NOMO-1 treated with dmso at 0.1 percent for 144 hours (cell line): ENCODE data around the gene CBARP.
A peak's percentile ranks its signal among the peaks of the same experiment; 100 is the strongest.

Source experiments
- DNase-seq: peaks from one replicate; lab custom pipeline; 2025; ENCODE audit not compliant: unreplicated experiment; lab: John Stamatoyannopoulos, UW

CBARP gene, protein sequence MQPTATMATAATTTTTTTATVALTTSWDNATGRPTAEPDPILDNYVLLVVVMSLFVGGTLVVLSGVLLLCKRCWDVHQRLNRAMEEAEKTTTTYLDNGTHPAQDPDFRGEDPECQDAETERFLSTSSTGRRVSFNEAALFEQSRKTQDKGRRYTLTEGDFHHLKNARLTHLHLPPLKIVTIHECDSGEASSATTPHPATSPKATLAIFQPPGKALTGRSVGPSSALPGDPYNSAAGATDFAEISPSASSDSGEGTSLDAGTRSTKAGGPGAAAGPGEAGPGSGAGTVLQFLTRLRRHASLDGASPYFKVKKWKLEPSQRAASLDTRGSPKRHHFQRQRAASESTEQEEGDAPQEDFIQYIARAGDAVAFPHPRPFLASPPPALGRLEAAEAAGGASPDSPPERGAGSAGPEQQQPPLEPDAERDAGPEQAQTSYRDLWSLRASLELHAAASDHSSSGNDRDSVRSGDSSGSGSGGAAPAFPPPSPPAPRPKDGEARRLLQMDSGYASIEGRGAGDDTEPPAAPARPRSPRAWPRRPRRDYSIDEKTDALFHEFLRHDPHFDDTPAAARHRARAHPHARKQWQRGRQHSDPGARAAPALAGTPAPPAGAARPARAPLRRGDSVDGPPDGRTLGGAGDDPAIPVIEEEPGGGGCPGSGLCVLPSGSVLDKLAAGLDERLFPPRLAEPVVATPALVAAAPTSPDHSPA

DNA sequence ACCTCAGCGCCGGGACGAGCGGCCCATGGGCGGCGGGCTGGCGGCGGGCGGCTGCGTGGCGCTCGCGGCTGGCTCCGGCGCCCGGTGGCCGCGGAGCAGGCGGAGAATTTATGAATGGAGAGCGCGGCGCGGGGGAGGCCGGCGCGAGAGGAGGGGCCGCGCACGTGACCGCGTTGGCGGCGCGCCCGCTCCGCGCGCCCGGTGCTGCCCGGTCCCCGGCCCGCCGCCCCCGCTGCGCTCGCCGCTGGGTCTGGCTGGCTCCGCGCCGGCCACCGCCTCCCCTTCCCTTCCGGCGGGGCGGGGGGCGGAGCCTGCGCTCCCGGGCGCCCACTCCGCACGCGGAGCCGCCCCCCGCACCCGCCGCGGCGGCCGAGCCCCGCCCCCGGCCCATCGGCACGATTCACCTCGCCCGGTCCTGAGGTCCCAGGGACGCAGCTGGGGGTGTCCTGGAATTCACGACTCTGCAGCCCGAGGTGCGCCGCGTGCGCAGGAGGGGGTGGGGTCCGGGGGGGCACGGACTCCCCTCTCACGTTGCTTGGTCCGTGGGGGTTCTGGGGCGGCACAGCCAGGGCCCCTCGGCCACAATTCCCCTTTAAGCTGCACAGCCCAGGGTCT, at the start of gene CBARP:
Gene CBARP (minus strand): TSS at position 252 of the 615 bp plus-strand sequence. CDS start 1,905 bp downstream, outside the sequence.
- no peak for DNase-seq

DNA sequence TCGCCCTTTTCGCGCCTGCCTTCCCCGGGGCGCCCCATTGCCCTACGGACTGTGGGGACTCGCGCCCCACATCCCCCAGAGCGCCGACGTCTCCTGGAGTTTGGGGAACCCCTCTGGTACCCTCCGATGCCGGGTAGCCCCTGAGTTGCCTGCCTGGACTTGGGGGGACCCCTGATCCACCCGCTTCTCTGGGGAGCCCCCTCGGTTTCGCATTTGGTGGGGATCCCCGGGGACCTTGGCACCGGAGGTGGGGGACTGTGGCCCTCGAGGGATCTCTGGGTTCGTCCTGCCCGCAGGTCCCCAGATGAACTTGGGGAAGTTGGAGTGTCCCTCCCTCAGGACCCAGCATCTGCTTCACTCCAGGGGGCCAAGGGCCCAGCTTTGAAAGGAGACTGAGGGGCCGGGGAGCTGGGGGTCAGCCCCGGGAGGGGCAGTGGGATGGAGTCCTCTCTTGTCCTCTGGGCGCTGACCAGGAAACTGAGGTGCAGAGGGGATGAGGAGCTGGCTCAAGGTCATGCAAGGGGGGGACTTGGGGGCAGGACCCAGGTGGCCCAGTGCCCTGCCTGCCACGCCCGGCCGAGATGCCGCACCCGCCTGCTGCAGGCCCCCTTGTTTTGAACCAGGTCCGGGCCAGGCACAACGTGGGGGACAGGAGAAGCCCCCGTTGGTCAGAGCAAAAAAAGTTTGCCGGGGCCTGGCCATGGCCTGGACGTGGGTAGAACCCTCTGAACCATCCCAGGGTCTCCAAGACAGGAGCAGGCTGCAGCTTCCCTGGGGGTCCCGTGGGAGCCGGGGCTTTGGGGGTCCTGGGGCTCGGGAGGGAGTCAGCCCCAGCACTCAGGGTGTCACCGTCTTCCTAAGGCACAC, 48.9 kb upstream of the CBARP start:
- DNase-seq = no peak

DNA sequence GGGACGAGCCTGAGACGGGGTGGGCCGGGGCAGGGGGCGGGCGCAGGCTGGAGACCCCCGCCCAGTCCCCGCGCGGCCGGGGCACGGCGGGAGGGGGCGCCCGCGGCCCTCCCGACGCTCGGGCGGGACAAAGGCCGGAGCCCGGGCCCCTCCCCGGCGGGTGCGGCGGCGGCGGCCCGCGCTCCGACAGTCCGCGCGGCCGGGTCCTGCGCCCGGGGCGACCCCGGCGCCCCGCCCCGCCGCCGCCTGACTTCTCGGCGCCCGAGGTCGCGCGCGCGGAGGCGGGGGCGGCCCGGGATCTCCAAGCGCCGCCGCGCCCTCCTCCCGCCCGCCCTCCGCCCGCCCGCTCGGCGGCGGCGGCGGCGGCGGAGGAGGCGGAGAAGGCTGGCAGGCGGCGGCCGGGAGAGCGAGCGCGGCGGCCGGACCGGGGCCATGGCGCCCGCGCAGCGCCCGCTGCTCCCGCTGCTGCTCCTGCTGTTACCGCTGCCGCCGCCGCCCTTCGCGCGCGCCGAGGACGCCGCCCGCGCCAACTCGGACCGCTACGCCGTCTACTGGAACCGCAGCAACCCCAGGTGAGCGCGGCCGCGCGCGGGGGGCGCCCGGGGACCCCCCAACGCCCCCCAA, 48.0 kb upstream of the CBARP start, which contains the start of gene EFNA2:
Gene EFNA2 (plus strand): TSS at position 137 of the 624 bp plus-strand sequence. CDS start 296 bp downstream, at position 433.
- DNase-seq = no peak

DNA sequence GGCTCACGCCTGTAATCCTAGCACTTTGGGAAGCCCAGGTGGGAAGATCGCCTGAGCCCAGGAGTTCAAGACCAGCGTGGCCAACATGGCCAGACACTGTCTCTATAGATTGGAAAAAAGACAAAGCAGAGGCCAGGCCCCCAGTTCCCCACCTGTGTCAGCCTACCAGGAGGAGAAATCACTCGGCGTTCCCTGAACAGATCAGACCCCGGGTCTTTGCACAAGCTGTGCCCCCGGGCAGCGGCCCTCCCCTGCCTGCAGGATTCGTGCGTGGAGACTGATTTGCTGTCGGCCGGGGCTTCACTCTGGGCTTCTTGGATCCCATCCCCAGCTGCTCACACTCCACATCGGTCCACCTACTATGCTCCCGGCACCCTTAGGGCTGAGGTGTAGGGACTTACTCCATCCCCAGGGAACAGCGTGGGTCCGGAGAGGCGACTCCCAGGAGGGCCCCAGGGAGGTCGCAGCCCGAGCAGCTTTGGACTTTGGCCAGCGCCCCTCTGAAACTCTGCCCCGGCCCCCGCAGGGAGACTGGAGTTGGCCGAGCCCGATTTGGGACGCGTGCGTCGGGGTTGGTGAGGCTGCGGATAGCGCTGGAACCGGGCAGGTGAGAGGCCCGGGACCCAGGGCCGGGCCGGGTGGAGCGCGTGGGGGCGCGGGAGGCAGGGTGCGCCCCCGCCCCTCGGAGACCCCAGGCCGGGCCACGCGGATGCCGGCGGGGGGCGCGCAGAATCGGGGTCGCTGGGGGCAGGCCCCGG, 47.4 kb upstream of the CBARP start:
- no peak for DNase-seq

DNA sequence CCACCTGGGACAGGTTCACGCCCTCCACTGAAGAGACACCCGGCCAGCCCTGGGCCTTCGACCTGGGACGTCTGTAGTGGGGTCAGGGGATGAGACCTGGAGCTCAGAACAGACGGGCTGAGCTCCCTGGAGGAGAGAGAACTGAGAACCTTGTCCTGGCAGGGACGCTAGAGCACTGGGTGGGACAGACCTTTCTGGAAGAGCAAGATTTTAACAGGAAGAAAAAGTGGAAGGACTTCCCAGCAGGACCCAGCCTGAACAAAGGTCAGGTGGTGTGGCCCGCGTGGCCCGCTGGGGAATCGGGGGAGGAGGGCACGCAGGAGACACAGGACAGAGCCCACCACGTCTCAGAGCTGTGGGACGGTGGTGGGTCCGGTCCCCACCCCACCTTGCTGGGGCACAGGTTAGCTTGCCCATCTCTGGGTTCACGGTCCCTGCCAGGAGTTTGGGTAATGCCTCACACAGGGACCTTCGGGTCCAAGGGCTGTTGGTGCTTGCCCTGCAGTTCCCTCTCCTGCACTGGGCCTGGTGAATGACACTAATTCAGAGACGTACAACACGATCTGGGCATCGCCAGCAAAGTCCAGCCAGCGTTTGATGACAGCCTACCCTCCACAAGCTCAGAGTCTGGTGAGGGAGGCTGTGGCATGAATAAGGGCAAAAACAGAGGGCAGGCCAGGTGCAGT, 46.6 kb upstream of the CBARP start:
- DNase-seq = no peak

DNA sequence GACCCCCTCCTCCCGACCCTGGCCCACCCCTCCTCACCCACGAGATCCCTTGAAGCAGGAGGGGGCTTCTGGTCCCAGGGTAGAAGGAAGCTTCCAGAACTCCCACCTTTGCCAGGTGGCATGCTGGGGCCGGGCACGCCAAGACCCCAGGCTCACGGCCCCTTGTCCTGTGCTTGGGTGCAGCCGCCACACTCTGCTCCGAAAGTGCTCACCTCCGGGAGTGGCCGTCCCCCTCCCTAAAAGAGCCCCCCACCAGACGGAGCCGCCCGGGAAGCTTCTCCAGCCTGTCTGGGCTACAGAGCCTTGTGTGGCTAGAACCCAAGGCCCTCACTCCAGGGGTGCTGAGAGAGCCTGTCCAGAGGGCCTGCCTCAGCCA, 46.1 kb upstream of the CBARP start:
- DNase-seq = no peak

DNA sequence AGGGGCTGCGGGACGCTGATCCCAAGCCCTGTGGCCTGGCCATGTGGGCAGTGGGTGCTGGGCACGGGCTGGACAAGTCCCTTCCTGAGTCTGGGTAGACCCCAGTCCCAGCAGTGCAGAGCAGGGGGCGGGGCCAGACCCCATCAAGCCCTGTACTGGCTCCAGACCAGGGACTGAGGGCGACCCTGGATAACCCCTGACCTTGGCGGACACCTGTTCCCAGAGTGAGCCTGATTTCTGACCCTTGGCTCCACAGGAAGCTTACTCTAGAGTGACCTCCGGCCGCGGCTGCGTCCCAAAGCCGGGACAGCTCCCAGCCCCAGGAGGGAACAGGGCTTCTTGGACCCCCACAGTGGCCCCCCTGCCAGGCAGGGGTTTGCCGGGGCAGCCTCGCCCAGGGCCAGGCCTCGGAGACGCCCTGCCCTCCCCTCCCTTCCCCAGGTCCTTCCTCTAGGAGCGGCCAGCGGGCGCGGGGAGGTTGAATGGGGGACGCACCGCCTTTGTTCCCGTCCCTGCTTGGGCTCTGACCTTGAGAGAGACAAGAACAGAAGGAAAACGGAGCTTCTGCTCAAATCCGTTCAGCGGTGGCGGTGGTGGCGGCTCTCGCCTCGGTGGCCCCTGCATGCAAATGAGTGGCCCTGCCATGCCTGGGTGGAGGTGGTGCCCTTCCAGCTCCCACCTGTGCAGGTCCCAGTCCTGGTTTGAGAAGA, 45.6 kb upstream of the CBARP start:
- DNase-seq = no peak

DNA sequence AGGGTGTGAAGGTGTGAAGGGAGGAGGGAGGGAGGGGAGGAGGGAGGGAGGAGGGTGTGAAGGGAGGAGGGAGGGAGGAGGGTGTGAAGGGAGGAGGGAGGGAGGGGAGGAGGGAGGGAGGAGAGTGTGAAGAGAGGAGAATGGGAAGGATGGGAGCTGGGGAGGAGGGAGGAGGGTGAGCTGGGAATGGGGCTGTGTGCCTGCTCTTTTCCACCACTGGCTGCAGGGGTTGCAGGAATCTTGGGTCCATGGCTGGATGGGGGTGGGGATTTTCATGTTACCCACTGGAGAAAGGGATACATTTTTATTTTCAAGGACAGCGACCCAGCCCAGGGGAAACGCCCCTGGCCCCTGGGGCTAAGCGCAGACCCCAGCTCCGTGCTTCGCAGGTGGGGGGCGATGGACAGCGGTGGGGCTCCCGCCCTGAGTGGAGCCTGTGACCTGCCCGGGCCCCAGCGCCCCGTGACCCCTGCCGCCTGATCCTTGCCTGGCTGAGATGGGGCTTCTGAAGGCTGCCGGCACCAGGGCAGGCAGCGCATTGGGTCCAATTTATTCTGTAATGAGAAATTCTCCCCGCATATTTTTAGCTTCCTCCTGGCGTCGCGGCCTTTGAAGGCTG, 44.9 kb upstream of the CBARP start:
- DNase-seq = no peak

DNA sequence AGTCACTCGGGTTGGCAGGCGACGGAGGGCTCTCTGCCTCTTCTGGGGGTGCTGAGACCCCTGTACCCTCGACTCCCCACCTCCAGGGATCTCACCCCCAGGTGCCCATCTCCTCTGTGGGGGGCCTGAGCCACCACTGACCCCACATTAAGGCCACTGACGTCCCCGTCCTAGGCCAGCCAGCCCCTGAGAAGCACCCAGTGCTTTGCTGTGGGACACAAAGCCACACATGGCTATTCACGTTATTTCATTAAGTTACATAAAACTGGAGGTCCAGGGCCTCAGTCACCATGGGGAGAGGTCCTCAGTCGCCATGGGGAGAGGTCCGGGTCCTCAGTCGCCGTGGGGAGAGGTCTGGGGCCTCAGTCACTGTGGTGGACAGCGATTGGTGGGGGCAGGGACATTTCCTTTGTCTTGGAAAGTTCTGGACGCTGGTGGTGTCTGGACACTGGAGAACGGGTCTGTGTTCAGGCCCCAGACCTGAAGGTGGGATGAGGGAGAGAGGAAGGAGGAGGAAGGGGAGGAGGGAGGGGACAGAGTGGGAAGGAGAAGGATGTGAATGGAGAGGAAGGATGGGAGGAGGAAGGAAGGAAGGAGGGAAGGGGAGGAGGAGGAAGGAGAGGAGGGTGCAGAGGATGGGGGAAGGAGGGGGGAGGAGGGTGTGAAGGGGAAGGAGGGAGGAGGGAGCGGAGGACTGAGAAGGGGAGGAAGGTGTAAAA, 43.9 kb upstream of the CBARP start:
- DNase-seq = no peak

DNA sequence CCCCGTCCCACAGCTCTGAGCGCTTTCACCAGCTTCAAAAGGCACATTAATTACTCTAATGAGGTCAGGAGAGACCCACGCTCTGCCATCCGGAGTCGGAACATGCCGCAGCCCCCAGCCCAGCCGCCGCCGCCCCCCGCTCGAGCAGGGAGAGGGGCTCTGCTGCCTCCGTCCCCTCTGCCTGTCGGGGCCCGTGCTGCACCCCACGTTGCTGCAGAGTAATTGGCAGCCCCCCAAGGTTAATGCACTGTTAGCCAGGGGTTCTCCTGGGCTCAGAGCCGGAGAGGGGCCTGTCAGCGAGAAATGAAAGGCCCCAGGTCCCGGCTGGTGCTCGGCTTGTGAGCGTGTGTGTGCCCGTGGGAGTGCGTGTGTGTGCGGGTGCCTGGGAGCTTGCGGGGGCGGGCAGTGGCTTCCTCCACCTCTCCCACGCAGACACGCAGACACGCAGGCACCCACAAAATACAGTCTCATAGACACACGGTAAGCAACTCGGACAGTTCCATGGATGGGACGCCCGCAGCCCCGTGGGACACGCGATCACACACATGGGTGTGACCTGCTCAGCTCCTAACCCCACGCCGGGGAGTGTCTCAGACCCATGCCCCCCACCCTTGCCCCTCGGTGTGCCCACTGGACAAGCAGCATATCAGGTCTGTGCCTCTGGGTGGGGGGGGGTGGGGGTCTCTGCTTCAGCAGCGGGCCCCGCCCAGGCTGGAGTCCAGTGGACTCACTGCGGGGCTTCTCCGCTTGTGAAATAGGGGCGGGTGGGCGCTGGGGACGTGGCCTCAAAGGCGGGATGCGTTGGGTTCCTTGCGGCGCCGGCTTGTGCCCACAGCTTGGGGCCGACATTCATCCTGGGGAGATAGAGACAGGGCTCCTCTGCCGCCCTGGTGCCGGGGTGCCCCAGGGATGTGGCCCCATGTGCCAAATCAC, 43.1 kb upstream of the CBARP start:
- no peak for DNase-seq

DNA sequence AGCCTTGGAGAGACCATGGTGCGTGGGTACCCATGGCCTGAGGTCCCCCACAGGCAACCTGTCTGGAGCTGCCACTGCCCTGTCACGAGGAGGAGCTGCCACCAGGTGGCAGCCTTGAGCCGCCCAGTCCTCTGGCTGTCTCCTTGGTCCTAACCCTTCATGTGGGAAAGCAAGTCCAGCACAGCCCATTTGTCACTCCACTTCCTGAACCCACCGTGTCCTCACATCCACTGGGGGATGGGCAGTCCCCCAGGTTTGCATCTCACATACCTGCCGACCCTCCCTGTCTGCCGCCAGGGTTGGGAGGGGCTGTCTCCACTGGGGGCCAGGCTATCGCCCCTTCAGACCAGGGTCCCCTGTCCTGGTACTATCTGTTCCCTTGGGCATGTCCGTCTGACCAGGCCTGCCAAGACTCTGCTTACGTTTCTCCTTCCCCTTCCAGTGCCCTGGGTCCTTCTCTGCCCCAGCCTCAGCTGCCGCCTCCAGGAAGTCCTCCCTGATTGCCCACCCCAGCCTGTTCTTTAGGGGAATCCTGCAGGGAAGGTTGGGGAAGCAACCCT, 42.1 kb upstream of the CBARP start:
- DNase-seq = peak; percentile 50

DNA sequence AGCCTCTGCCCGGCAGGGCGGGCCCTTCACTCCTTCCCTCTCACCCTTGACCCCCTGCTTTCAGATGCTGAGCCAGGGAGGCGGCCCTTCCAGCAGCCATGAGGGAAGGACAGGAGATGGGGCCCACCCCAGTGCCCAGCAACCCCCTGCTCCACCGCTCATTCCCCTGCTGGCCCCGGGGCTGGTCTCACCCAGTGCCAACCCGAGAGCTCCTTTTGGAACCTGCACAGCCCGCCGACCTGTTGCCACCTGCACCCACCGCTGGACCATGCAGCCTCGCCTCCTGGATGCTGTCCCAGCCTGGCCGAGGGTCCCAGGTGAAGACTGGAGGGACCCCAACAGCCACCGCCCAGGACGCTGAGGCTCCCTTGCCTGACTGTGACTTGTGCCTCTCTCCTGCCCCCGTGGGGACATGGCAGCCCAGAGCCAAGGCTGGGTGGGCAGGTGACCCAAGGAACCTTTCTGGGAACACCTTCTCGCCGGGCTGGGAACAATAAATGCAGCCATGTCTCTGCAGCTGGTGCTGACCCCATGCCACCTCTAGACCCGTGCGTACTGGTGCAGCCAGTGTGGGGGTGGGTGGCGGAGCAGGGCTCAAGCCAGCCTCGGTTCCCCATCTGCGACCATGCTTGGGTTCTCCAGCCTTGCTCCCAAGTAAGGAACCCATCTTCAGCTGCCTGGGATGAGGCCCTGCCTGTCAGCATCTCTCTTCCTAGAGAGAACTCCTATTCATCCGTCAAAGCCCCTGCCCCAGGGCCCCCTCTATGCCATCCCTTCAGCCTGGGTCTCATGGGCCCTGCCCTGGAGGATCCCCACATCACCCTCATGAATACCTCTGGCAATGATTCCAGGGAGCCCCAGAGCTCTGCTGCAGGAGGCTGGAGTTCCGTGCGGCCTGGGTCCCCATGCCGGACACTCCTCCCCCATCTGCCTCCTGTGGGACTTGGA, 41.2 kb upstream of the CBARP start:
- DNase-seq = no peak

DNA sequence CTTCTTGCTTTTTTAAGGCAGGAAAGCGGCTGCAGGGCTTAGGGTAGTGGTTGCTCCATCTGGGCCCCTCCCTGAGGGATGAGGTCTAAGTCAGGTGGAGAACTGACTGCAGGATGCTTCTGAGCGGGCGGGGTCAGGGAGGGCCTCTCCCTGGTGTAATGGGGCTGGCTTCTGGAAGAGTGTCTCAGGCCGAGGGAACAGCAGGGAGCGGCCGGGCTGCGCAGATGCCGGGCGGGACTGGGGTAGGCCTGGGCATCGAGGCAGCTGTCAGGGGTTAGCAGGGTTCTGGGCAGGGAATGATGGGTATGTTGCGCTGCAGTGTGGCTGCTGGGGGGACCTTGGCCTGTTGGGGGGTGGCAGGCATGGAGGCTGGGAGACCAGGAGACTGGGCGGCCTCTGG, 40.3 kb upstream of the CBARP start:
- no peak for DNase-seq

DNA sequence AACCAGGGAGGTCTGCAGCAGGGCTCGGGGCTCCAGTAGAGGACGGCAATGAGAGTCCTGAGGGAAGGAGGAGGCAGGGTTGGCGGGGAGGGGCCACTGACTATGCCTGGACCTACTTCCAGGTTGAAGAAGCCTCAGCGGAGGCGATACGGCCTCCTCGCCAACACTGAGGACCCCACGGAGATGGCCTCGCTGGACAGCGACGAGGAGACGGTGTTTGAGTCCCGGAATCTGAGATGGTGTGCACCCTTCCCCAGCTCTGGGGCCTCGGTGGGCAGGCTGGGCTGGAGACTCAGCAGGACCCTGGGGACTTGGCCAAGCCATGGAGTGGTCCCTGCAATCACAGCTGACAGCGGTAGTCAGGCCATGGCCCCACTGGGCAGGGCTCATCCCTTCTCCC, 39.3 kb upstream of the CBARP start:
- no peak for DNase-seq

DNA sequence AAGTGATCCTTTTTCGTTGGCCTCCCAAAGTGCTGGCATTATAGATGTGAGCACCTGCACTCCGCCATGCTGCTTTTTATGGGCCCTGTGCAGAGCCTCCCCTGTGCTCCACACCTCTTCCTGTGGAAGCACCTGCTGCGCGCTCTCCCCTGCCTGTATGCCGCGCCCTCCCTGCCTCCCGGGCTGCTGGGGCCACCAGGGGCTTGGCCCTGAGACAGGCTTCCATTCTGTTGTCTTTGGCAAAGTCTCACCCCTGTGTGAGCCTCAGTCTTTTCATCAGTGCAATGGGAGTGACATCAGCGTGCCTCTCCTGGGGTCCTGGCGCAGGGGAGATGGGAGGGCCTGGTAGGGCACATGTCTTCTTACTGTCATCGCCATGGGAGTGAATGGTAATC, 38.8 kb upstream of the CBARP start:
- DNase-seq = no peak
